Measurements from ENCODE around the gene MGAT5B.

DNA sequence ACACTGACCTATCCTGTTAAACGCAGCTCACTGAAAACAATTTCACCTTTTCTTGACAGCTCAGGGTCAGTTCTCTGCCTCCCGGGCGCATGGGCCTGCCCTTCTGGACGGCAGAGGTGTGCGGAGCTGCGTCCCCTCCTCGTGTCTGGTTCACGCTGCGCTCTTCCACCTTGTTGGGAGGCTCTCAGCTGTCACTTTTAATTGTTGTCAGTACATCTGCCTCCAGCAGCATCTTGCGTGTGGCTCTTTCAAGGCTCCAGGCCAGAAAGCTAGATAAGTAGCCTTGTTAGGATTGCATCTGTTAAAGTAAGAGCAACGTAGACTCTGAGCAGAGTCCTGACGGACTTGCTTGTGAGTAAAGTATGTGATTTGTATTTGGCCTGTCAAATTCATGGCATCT lies 59.4 kb downstream of the MGAT5B start:
- TF ChIP-seq POLR2A (IDR thresholded peaks at IDR 0.05) (no peak), POLR2AphosphoS5 (IDR thresholded peaks at IDR 0.05) (no peak)
- TF ChIP-seq, protein P1, sequence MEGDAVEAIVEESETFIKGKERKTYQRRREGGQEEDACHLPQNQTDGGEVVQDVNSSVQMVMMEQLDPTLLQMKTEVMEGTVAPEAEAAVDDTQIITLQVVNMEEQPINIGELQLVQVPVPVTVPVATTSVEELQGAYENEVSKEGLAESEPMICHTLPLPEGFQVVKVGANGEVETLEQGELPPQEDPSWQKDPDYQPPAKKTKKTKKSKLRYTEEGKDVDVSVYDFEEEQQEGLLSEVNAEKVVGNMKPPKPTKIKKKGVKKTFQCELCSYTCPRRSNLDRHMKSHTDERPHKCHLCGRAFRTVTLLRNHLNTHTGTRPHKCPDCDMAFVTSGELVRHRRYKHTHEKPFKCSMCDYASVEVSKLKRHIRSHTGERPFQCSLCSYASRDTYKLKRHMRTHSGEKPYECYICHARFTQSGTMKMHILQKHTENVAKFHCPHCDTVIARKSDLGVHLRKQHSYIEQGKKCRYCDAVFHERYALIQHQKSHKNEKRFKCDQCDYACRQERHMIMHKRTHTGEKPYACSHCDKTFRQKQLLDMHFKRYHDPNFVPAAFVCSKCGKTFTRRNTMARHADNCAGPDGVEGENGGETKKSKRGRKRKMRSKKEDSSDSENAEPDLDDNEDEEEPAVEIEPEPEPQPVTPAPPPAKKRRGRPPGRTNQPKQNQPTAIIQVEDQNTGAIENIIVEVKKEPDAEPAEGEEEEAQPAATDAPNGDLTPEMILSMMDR (IDR thresholded peaks at IDR 0.05): no peak

All from prostate gland (tissue), 2 donors.